Nucleus accumbens (tissue), 56 donors: ENCODE data around the gene DNASE2B.
"Not testable (repeated sequence)": the region's sequence is repeated elsewhere in the genome, so short reads cannot be mapped to it uniquely, and the experiment has no call there.

ENCODE experiments used
- DNase-seq, 56 donors: peaks; one replicate each; lab custom pipeline; 2025; lab: John Stamatoyannopoulos, UW

DNASE2B gene

GRCh38 chr1:84442747-84443646 lies 44.7 kb downstream of the DNASE2B start:
- not testable (repeated sequence) for DNase-seq

GRCh38 chr1:84448704-84449103 lies 50.4 kb downstream of the DNASE2B start:
- not testable (repeated sequence) for DNase-seq

- DNase-seq, result no peak
Measured at GRCh38 chr1:84450910-84451309, 52.6 kb downstream of the DNASE2B start.

- DNase-seq, result no peak
Measured at GRCh38 chr1:84452436-84452835, 54.2 kb downstream of the DNASE2B start.

- DNase-seq, result no peak
Measured at GRCh38 chr1:84462118-84462517, 63.8 kb downstream of the DNASE2B start.
